ENCODE measurements around the gene RFESD.

DNA sequence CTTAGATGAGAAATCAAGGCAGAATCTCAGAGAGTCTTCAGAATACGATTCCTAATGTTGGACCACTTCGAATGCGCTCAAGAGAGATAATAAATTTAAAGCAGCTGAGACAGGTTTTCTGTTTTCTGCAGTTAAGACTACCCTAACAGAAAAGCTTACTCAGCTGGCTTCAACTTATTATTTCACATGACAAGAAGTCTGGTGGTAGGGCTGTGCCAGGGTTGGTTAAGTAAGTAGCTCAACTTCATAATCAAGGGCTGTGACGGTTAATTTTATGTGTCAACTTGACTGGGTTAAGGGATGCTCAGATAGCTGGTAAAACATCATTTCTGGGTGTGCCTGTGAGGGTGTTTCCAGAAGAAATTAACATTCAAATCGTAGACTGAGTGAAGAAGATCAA, 22.9 kb upstream of the RFESD start:
- TF ChIP-seq CTCF (IDR thresholded peaks at IDR 0.05) (no peak), POLR2AphosphoS5 (IDR thresholded peaks at IDR 0.05; ENCODE audit: low read depth, low read length) (no peak), REST (IDR thresholded peaks at IDR 0.05; ENCODE audit: insufficient read depth in 1 of 2, low read depth in 2 of 2, low read length in 1 of 2) (no peak)

Data from Panc1 (cell line).